DND-41 (cell line): ENCODE measurements around the gene SREK1IP1.
A peak's percentile ranks its signal among the peaks of the same experiment; 100 is the strongest.

Experiments
- ATAC-seq: fragments of 200-7000 bp; cut with Tn5 transposase; 3 replicates; pipeline ENCODE4 v1.9.1; 2021; ENCODE audit warnings: low read depth; ENCODE audit not compliant: insufficient read depth
- DNase-seq: peaks from one replicate; pipeline ENCODE4 v3.0.0-alpha.2; 2020
- H2AFZ ChIP-seq: 2 replicates; pipeline ENCODE4 v1.6.0; 2012; ENCODE audit warnings: low read depth, low read length
- H3K27ac ChIP-seq: 2 replicates; pipeline ENCODE4 v1.5.1; 2012; ENCODE audit warnings: low read length, inconsistent platforms
- H3K27me3 ChIP-seq: fragments of 200-600 bp; sonication (generic); 2 replicates; pipeline ENCODE4 v1.6.0; 2012; ENCODE audit warnings: low read length, mild to moderate bottlenecking, inconsistent platforms; ENCODE audit not compliant: insufficient read depth, poor library complexity
- H3K36me3 ChIP-seq: 2 replicates; pipeline ENCODE4 v1.5.1; 2012; ENCODE audit warnings: low read length, inconsistent platforms; ENCODE audit not compliant: insufficient read depth
- H3K4me1 ChIP-seq: 2 replicates; pipeline ENCODE4 v1.5.1; 2012; ENCODE audit warnings: mild to moderate bottlenecking, low read length; ENCODE audit not compliant: insufficient read depth
- H3K4me2 ChIP-seq: 2 replicates; pipeline ENCODE4 v1.6.0; 2012; ENCODE audit warnings: mild to moderate bottlenecking, moderate library complexity, low read length, inconsistent platforms; ENCODE audit not compliant: insufficient read depth
- H3K4me3 ChIP-seq, 2 experiments: fragments of 200-600 bp in 1 of 2; shearing (Covaris generic) in 1 of 2; 2 replicates each; pipeline ENCODE4 v1.5.1; 2012 to 2016; ENCODE audit warnings: inconsistent platforms in 2 of 2, low read length in 2 of 2, mild to moderate bottlenecking in 2 of 2, low read depth in 1 of 2, moderate library complexity in 1 of 2
- H3K79me2 ChIP-seq: 2 replicates; pipeline ENCODE4 v1.6.0; 2012; ENCODE audit warnings: low read length, inconsistent platforms; ENCODE audit not compliant: insufficient read depth
- H3K9ac ChIP-seq: 2 replicates; pipeline ENCODE4 v1.6.0; 2012; ENCODE audit warnings: low read depth, mild to moderate bottlenecking, inconsistent platforms, low read length, moderate library complexity
- H3K9me3 ChIP-seq: 2 replicates; pipeline ENCODE4 v1.5.1; 2012; ENCODE audit warnings: low read length, moderate library complexity, mild to moderate bottlenecking, inconsistent platforms; ENCODE audit not compliant: insufficient read depth, severe bottlenecking
- H4K20me1 ChIP-seq: 2 replicates; pipeline ENCODE4 v1.6.0; 2012; ENCODE audit warnings: low read length; ENCODE audit not compliant: insufficient read depth
- EZH2 ChIP-seq: IDR thresholded peaks from 3 replicates; pipeline ENCODE4 v1.6.1; 2012; ENCODE audit warnings: borderline replicate concordance, low read depth, mild to moderate bottlenecking, moderate library complexity, low read length, inconsistent platforms; ENCODE audit not compliant: severe bottlenecking
- TF ChIP-seq, protein P1 (sequence below): IDR thresholded peaks from 2 replicates; pipeline ENCODE4 v1.5.1; 2012; ENCODE audit warnings: borderline replicate concordance, low read length, moderate library complexity, mild to moderate bottlenecking; ENCODE audit not compliant: poor library complexity, severe bottlenecking; ENCODE audit errors: extremely low read depth

Gene SREK1IP1

DNA sequence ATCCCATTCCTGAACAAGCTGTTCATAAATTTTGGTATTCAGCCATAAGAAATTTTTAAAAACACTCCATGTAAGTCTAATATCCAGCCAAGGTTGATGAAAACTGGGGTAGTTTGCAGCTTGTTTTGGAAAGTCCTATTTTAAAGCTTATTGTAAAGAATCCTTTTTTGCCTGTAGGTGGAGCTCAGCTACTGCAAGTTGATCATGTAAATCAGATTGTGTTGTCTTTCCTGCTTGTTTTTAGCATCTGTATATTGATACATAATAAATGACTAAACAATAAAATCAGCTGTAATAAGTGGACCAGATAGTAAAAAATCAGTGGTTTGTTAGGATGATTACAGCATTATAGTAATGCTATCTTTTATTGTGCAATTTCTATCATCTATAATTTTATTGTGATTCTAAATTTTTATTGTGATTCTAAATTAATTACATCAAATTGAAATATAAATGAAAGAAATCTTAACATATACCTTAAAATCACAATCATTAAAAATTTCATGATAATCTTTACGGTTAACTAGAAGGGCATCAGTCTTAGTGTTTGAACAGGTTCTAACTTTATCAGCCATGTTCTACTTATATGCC lies 42.7 kb upstream of the SREK1IP1 start:
- Histone ChIP-seq H3K27me3 (no peaks in the 10 kb centered on the region), H3K9me3 (no peaks in the 10 kb centered on the region), H3K79me2 (no peaks in the 10 kb centered on the region), H2AFZ (no peak overlapping the region), H3K36me3 (peaks cover 22% of the 10 kb centered on the region; the same call in 1 of the 2 replicates), H3K9ac (no peak overlapping the region), H3K4me1 (no peaks in the 10 kb centered on the region), H3K4me2 (no peak overlapping the region), H3K27ac (no peak overlapping the region), H4K20me1 (no peaks in the 10 kb centered on the region), H3K4me3 (no peak overlapping the region)
- TF ChIP-seq EZH2: no peak
- TF ChIP-seq, protein P1, sequence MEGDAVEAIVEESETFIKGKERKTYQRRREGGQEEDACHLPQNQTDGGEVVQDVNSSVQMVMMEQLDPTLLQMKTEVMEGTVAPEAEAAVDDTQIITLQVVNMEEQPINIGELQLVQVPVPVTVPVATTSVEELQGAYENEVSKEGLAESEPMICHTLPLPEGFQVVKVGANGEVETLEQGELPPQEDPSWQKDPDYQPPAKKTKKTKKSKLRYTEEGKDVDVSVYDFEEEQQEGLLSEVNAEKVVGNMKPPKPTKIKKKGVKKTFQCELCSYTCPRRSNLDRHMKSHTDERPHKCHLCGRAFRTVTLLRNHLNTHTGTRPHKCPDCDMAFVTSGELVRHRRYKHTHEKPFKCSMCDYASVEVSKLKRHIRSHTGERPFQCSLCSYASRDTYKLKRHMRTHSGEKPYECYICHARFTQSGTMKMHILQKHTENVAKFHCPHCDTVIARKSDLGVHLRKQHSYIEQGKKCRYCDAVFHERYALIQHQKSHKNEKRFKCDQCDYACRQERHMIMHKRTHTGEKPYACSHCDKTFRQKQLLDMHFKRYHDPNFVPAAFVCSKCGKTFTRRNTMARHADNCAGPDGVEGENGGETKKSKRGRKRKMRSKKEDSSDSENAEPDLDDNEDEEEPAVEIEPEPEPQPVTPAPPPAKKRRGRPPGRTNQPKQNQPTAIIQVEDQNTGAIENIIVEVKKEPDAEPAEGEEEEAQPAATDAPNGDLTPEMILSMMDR: peak; percentile 75
- ATAC-seq (peak; percentile 69; the same call in 2 of the 3 replicates), DNase-seq (peak; percentile 9)

DNA sequence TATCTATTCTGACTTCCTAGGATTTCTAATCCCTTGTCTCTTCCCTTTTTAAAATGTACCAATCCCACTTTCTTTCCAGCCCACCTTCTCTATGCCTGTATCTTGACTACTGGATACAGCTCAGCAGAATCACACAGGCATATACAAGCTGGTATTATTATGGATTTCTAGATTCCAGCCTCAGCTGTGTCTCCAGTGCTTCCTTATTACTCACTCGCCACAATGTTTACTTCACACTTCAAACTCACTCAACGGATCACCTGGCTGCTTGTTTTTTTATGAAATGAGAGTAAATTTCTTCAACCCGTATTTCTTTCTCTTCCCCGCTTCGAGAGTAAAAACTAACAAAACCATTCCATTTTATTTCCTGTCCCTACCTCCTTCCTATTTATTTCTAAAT lies 39.0 kb upstream of the SREK1IP1 start:
- H3K27ac ChIP-seq: no peak overlapping the region
- no peaks in the 10 kb centered on the region for H4K20me1 ChIP-seq
- no peak overlapping the region for H2AFZ ChIP-seq
- ATAC-seq (no peak), DNase-seq (no peak)
- H3K9ac ChIP-seq: no peak overlapping the region
- no peaks in the 10 kb centered on the region for H3K4me1 ChIP-seq
- H3K27me3 ChIP-seq: no peaks in the 10 kb centered on the region
- no peak overlapping the region for H3K4me3 ChIP-seq
- TF ChIP-seq, protein P1: no peak
- TF ChIP-seq EZH2: no peak
- H3K4me2 ChIP-seq: no peak overlapping the region
- peaks cover 35% of the 10 kb centered on the region; the same call in 1 of the 2 replicates for H3K36me3 ChIP-seq
- H3K9me3 ChIP-seq: no peaks in the 10 kb centered on the region
- H3K79me2 ChIP-seq: no peaks in the 10 kb centered on the region

DNA sequence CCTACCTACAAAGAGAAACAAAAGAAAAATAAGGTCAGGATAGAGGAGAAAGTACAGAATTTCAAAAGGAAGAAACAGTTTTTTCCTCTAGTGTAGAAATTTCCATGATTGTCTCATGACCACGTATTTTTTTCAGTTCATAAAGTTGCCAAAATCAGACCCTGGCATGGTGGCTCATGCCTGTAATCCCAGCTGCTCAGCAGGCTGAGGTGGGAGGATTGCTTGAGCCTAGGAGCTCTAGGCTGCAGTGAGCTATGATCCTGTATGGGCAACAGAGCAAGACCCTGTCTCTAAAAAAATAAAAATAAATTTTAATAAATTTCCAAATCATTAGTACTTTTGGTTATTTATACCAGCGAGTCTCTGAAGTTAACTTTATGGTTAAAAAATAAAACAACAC lies 38.0 kb upstream of the SREK1IP1 start:
- H3K4me1 ChIP-seq: no peaks in the 10 kb centered on the region
- no peaks in the 10 kb centered on the region for H3K9me3 ChIP-seq
- no peaks in the 10 kb centered on the region for H3K79me2 ChIP-seq
- no peak overlapping the region for H3K4me3 ChIP-seq
- H3K9ac ChIP-seq: no peak overlapping the region
- H3K27me3 ChIP-seq: no peaks in the 10 kb centered on the region
- H4K20me1 ChIP-seq: no peaks in the 10 kb centered on the region
- H3K27ac ChIP-seq: no peak overlapping the region
- DNase-seq: no peak
- H3K4me2 ChIP-seq: no peak overlapping the region
- TF ChIP-seq, protein P1: no peak
- no peak for TF ChIP-seq EZH2
- ATAC-seq: no peak
- no peak overlapping the region for H2AFZ ChIP-seq
- peaks cover 44% of the 10 kb centered on the region for H3K36me3 ChIP-seq

DNA sequence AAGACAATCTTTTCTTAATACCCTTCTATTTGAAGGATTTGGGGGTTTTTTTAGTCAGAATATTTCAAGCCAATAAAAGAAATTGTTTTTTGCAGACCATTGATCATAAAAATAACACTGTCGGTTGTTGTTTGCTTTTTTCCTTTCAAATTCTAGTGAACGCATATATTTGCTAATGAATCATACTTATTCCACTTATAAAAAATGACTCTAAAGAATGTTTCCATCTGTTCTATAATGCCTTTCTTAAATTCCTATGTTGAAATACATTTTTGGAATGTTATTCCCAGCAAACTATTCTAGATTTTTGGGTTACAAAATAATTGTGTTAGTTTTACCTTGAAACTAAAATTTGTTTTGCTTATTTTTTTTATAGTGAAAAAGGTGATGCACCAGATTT lies 32.4 kb upstream of the SREK1IP1 start:
- Histone ChIP-seq H3K9ac (no peak overlapping the region), H3K4me2 (no peak overlapping the region), H3K36me3 (peaks cover 27% of the 10 kb centered on the region), H3K79me2 (no peaks in the 10 kb centered on the region), H3K4me3 (no peak overlapping the region), H3K27me3 (no peaks in the 10 kb centered on the region), H3K27ac (no peak overlapping the region), H4K20me1 (no peaks in the 10 kb centered on the region), H2AFZ (no peak overlapping the region), H3K4me1 (no peaks in the 10 kb centered on the region), H3K9me3 (no peaks in the 10 kb centered on the region)
- DNase-seq: no peak
- ATAC-seq: no peak
- TF ChIP-seq, protein P1: no peak
- TF ChIP-seq EZH2: no peak
